Measurements from ENCODE around the gene OGA.

OGA gene

DNA sequence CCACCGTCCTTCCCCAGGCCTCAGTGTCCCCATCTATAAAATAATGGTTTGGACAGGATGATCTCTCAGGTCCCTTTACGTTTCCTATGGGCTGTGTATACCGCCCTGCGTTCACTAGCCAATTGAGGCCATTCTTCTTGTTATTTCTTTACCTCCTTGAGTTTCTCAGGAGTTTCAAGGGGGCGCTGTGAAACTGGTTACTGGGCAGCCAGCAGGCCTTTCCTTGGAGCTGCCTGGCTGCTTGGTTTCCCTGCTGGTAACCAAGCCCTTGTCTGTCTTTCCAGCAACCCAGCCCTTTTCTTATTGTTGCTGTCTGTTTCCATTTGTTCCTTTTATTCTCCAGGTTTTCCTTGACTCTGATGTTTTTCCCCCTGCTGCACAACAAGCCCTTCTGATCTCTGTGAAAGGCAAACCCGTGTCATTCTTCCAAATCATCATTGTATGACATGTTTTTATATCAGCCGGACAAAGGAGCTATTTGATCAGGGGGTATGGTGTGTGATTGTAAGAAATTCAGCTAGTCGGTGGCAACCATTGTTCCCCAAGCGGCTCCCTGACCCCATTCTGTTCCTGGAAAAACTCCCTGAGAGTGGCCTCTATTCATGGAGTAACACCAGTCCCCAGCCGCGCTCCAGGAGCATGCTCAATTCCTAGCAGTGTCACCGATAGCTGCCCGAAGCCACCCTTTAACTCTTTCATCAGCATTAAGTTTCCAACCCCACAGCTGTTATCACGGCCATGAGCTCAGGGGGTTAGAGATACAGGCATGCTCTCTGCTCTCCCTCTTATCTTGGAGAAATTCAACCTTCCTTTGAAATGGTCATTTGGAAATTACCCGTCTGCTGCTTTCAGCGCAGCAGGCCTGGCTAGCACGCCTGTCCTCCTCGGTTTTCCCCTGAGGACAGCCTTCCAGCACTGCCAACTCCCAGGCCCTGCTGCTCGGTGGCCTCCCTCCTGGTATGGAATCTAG, 68.9 kb downstream of the OGA start:
- no peak for DNase-seq

DNA sequence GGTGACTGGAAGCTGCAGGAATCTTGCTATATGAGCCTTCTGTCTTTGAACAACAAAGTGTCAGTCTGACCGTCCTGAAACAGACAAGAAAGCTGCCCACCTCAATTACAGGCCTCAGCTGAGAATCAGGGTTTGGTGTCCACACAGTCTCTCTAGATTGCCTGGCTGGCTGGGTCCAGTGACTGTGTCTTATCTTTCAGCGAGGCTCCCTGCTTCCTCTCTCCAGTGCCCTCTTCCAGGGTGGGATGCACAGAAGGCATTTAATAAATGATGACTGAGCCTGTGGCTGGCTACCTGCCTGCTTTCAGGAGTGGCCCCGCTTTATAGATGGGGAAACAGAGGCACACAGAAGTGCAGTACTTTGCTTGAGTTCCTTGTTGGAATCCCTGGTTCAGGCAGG, 69.7 kb downstream of the OGA start:
- DNase-seq = no peak

DNA sequence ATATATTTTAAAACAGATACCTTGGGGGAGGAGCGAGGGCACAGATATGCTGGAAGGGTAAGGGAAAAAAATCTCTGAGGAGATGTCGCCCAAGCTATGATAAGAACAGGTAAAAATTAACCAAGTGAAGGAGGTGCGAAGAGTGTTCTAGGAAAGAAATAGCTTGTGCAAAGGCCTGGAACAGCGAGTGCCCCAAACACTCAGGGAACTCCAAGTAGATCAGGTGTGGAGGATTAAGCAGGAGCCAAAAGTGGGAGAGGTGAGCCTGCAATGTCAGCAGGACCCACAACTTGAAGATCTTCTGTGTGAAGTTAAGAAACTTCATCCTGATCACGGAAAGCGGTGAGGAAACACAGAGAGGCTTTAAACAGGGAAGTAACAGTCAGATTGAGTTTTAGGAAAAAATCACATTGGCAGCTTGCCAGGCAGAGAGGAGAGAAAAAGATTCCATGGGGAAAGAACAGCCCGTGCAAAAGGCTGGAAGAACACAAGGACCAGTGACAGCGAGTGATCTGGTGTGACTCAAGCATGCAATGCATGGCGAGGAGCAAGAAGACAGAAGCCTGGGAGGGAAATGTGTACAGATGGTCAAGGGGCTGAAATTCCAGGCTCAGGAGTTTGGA, 73.1 kb downstream of the OGA start:
- no peak for DNase-seq

DNA sequence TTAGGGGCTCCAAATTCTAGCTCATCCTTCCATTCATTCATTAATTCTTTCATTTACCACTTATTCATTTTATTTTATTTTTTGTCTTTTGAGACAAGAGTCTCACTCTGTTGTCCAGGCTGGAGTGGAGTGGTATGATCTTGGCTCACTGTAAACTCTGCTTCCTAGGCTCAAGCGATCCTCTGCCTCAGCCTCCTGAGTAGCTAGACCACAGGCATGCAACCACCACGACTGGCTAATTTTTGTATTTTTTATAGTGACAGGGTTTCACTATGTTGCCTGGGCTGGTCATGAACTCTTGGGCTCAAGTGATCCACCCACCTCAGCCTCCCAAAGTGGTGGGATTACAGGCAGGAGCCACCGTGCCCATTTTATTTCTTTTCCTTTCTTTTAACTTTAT, 74.0 kb downstream of the OGA start:
- no peak for DNase-seq

DNA sequence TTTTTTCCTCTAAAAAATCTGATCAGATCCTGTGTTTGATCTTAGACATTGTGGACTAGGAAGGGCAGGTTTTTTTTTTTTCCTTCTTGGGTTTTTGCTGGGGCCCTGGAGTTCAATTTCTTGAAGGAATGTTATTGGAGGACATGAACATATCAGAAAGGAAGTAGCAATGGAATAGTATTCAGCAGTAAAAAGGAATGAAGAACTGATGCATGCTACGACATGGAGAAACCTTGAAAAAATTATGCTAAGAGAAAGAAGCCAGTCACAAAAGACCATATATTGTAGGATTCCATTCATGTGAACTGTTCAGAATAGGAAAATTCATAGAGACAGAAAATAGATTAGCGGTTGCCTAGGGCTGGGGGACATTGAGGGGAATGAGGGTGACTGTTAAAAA, 76.3 kb downstream of the OGA start:
- no peak for DNase-seq

DNA sequence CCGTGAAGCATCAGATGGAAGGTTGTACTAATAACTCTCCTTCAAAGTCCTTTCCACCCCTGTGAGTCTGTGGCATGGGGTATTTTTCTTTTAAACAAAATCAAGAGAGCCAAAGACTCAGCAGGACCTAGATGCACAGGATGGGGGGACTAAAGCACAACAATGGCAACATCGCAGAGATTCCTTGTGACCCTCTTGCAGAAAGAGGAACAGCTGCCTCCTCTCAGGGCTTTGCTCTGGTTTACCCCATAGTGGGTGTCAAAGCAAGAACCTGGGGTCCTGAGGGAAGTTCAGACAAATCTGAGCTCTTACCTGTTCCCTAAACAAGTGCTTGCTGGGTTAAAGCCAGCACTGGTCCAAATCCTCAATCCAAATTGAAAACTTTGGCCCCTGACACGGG, 81.6 kb downstream of the OGA start:
- no peak for DNase-seq
